K562 (cell line): ENCODE data around the gene PARD3. TPM values are rescaled to one million over a fixed set of nuclear protein-coding genes. Genes with fewer than 3 reads are reported as not detected.

ENCODE experiments used
- ATAC-seq: fragments of 200-7000 bp; cut with Tn5 transposase; 3 replicates; pipeline ENCODE4 v1.9.1; 2020; ENCODE audit warnings: moderate library complexity
- BruUV-seq: library from RNA; stranded (reverse); fragments of 400-500 nt; replicated peaks from 2 replicates; lab custom pipeline; 2021; lab: Mats Ljungman, UMichigan
- CTCF ChIA-PET: fragments of 300-600 bp; formaldehyde crosslinking; extraction: SDS; loops from one replicate; lab custom pipeline; 2021; ENCODE audit warnings: low intra/inter-chr PET ratio; lab: Yijun Ruan, JAX
- POLR2A ChIA-PET: fragments of 300-600, 350-650 bp; sonication (Branson Sonifier 250); formaldehyde crosslinking; extraction: SDS; loops from one replicate; lab custom pipeline; 2021; ENCODE audit warnings: antibody characterized with exemption, inconsistent platforms; lab: Yijun Ruan, JAX
- DNase-seq, 4 experiments: peaks; one replicate each; pipeline versions ENCODE4 v3.0.0 to v3.0.0-alpha.2; 2011 to 2018; ENCODE audit warnings: low spot score in 3 of 4, mixed read lengths in 3 of 4; ENCODE audit errors: extremely low read depth in 1 of 4
- FAIRE-seq: peaks from 2 replicates; lab custom pipeline; 2011; peaks lifted over from hg19 to GRCh38; lab: Jason Lieb, UNC
- H2AFZ ChIP-seq: 2 replicates; pipeline ENCODE4 v1.6.0; 2011; ENCODE audit warnings: low read depth, low read length, control low read depth, inconsistent platforms
- H3K27ac ChIP-seq: fragments of 200-600 bp; 3 replicates; pipeline ENCODE4 v1.8.0; 2011; ENCODE audit warnings: low read depth, mild to moderate bottlenecking, control low read depth, inconsistent platforms, low read length, moderate library complexity, mixed read lengths; ENCODE audit errors: extremely low read depth
- H3K27me3 ChIP-seq, 2 experiments: fragments of 300-600 bp in 1 of 2; 2 replicates in 1 of 2; 3 replicates in 1 of 2; pipeline versions ENCODE4 v1.6.0 to v1.8.0; 2011; ENCODE audit warnings: inconsistent platforms in 2 of 2, low read length in 2 of 2, mild to moderate bottlenecking in 1 of 2, mixed read lengths in 1 of 2, moderate library complexity in 1 of 2; ENCODE audit not compliant: control insufficient read depth in 2 of 2, insufficient read depth in 2 of 2
- H3K36me3 ChIP-seq: fragments of 300-600 bp; 3 replicates; pipeline ENCODE4 v1.8.0; 2011; ENCODE audit warnings: mild to moderate bottlenecking, low read length, inconsistent platforms; ENCODE audit not compliant: control insufficient read depth, insufficient read depth
- H3K4me1 ChIP-seq, 2 experiments: fragments of 200-600 bp in 1 of 2; replicated peaks in 1 of 2; 2 replicates in 1 of 2; 3 replicates in 1 of 2; pipeline versions ENCODE4 v1.5.1 to v1.8.0; 2011; ENCODE audit warnings: inconsistent platforms in 2 of 2, low read length in 2 of 2, mild to moderate bottlenecking in 1 of 2, mixed read lengths in 1 of 2, moderate library complexity in 1 of 2; ENCODE audit not compliant: control insufficient read depth in 2 of 2, insufficient read depth in 2 of 2
- H3K4me2 ChIP-seq: 2 replicates; pipeline ENCODE4 v1.6.1; 2011; ENCODE audit warnings: low read length, control low read depth, inconsistent platforms, mixed read lengths; ENCODE audit not compliant: insufficient read depth
- H3K4me3 ChIP-seq: fragments of 200-600 bp; sonication (generic), shearing (Covaris generic); 2 replicates; pipeline ENCODE4 v1.5.1; 2016; ENCODE audit warnings: control low read depth, inconsistent platforms
- H3K79me2 ChIP-seq: fragments of 200-600 bp; 3 replicates; pipeline ENCODE4 v1.8.0; 2011; ENCODE audit warnings: low read length, inconsistent platforms; ENCODE audit not compliant: control insufficient read depth, insufficient read depth
- H3K9ac ChIP-seq, 2 experiments: 2 replicates each; pipeline versions ENCODE4 v1.6.0 to v1.6.1; 2011; ENCODE audit warnings: low read depth in 2 of 2, low read length in 2 of 2, control low read depth in 1 of 2, inconsistent platforms in 1 of 2, mild to moderate bottlenecking in 1 of 2, mixed read lengths in 1 of 2; ENCODE audit not compliant: insufficient read depth in 1 of 2
- H3K9me1 ChIP-seq: one replicate; pipeline ENCODE4 v1.6.0; 2011; ENCODE audit warnings: inconsistent platforms, mild to moderate bottlenecking, low read length, moderate library complexity; ENCODE audit not compliant: control insufficient read depth, insufficient read depth
- H3K9me3 ChIP-seq: replicated peaks from 2 replicates; pipeline ENCODE4 v1.5.1; 2011; ENCODE audit warnings: low read depth, low read length, inconsistent platforms; ENCODE audit not compliant: control insufficient read depth, insufficient read depth
- H4K20me1 ChIP-seq: replicated peaks from 2 replicates; pipeline ENCODE4 v1.6.1; 2011; ENCODE audit warnings: low read length, inconsistent platforms, mixed read lengths; ENCODE audit not compliant: control insufficient read depth, insufficient read depth
- CBFA2T3 ChIP-seq: fragments of 450-650 bp; IDR thresholded peaks from 2 replicates; pipeline ENCODE4 v1.6.1; 2017
- IRF1 ChIP-seq: sonication (generic); formaldehyde crosslinking; IDR thresholded peaks from 2 replicates; pipeline ENCODE4 v1.8.0; 2022; ENCODE audit warnings: missing genetic modification reagents, mild to moderate bottlenecking, borderline replicate concordance
- L3MBTL2 ChIP-seq: fragments of 450-650 bp; IDR thresholded peaks from 2 replicates; pipeline ENCODE4 v1.6.1; 2016; ENCODE audit warnings: mild to moderate bottlenecking, moderate library complexity
- MEIS2 ChIP-seq: fragments of 450-650 bp; IDR thresholded peaks from 2 replicates; pipeline ENCODE4 v1.6.1; 2014; ENCODE audit warnings: mild to moderate bottlenecking; ENCODE audit not compliant: partially characterized antibody
- NONO ChIP-seq, 2 experiments: fragments of 200-400 bp in 1 of 2; fragments of 450-650 bp in 1 of 2; formaldehyde crosslinking in 1 of 2; IDR thresholded peaks; 2 replicates each; pipeline ENCODE4 v1.6.1; 2017; ENCODE audit warnings: low read depth in 2 of 2, mild to moderate bottlenecking in 2 of 2, moderate library complexity in 2 of 2, low read length in 1 of 2
- NRF1 ChIP-seq, 2 experiments: fragments of 450-650 bp; IDR thresholded peaks in 1 of 2; conservative IDR thresholded peaks in 1 of 2; 2 replicates each; pipeline ENCODE4 v1.6.1; 2014; ENCODE audit warnings: mild to moderate bottlenecking in 2 of 2
- PBX2 ChIP-seq, 2 experiments: IDR thresholded peaks in 1 of 2; conservative IDR thresholded peaks in 1 of 2; 2 replicates each; pipeline ENCODE4 v1.6.1; 2016; ENCODE audit warnings: low read depth in 2 of 2, mild to moderate bottlenecking in 1 of 2, missing compliant biosample characterization in 1 of 2, missing genetic modification characterization in 1 of 2, moderate library complexity in 1 of 2
- PPARD ChIP-seq: fragments of 250-450 bp; sonication (Bioruptor Pico); IDR thresholded peaks from 2 replicates; pipeline ENCODE4 v1.8.0; 2022; ENCODE audit warnings: inconsistent platforms, mild to moderate bottlenecking, moderate library complexity
- SMARCB1 ChIP-seq: IDR thresholded peaks from 2 replicates; pipeline ENCODE4 v1.6.1; 2011; ENCODE audit warnings: improper control_type of control experiment, low read depth; ENCODE audit not compliant: insufficient read length
- TBP ChIP-seq: optimal IDR thresholded peaks from 2 replicates; pipeline ENCODE3; 2011; ENCODE audit warnings: low read depth, low read length, improper control_type of control experiment
- ZNF217 ChIP-seq: sonication (generic); formaldehyde crosslinking; IDR thresholded peaks from 2 replicates; pipeline ENCODE4 v1.8.0; 2022; ENCODE audit warnings: mild to moderate bottlenecking, missing genetic modification reagents
- ZNF384 ChIP-seq: IDR thresholded peaks from 2 replicates; pipeline ENCODE4 v1.6.1; 2012; ENCODE audit warnings: low read depth, low read length, improper control_type of control experiment
- ZNF398 ChIP-seq: fragments of 250-450 bp; sonication (Bioruptor Pico); IDR thresholded peaks from 2 replicates; pipeline ENCODE4 v1.8.0; 2021; ENCODE audit warnings: moderate library complexity, mild to moderate bottlenecking, inconsistent platforms
- ZNF695 ChIP-seq: fragments of 450-650 bp; formaldehyde crosslinking; IDR thresholded peaks from 2 replicates; pipeline ENCODE4 v1.4.0; 2020; ENCODE audit warnings: mild to moderate bottlenecking, moderate library complexity
- WGBS: fragments of 100-300 bp; shearing (Covaris generic); methylation state at CpG from one replicate; pipeline ENCODE4 v1.1.6; 2016; ENCODE audit warnings: low coverage, mixed read lengths; ENCODE audit not compliant: insufficient coverage; ENCODE audit errors: missing lambda C conversion rate; 5-methylcytosine and 5-hydroxymethylcytosine counted together
- in situ Hi-C: fragments of 300-500 bp; cut with MboI; formaldehyde crosslinking; loops from 4 replicates; pipeline ENCODE4 v1.15.0; 2018; ENCODE audit warnings: inconsistent platforms, mixed read lengths
- intact Hi-C: fragments of 100-400 bp; cut with micrococcal nuclease; formaldehyde crosslinking; loops from 2 replicates; pipeline ENCODE4 v1.14.2; 2022
- polyA plus RNA-seq, 8 experiments: library from polyadenylated mRNA; depleted of rRNA in 4 of 8; stranded (reverse) in 5 of 8; unstranded in 3 of 8; fragments of >200 nt; fragmentation: Nextera tagmentation in 2 of 8; fragmentation: Illumina TruSeq in 1 of 8; extraction: Ambion mirVana in 2 of 8; extraction: Trizol in 1 of 8; gene quantifications; 2 replicates each; pipeline versions ENCODE4 v1.2.1 to v1.2.3, GENCODE V29; 2011 to 2014; ENCODE audit warnings: inconsistent platforms in 1 of 8, missing spikeins in 1 of 8
- total RNA-seq, 7 experiments: library from RNA; depleted of rRNA in 6 of 7; stranded (reverse); fragments of >200 nt in 6 of 7; fragmentation: Illumina TruSeq in 2 of 7; extraction: Trizol in 2 of 7; gene quantifications; 2 replicates each; pipeline versions ENCODE4 v1.2.1 to v1.2.3, GENCODE V29; 2011 to 2021; ENCODE audit warnings: low replicate concordance in 1 of 7
- TF ChIP-seq, protein P1 (sequence below): fragments of 200-800 bp; sonication (Bioruptor generic); IDR thresholded peaks from 2 replicates; pipeline ENCODE4 v1.6.1; 2017; ENCODE audit warnings: missing genetic modification characterization, missing compliant biosample characterization

The PARD3 gene
- total and polyA plus RNA-seq, 9 of the 15 experiments (the other 6 are each of a cell fraction or from before 2014, with no cell fraction given) = 2.7 to 11.7 (median 7.7) TPM

DNA sequence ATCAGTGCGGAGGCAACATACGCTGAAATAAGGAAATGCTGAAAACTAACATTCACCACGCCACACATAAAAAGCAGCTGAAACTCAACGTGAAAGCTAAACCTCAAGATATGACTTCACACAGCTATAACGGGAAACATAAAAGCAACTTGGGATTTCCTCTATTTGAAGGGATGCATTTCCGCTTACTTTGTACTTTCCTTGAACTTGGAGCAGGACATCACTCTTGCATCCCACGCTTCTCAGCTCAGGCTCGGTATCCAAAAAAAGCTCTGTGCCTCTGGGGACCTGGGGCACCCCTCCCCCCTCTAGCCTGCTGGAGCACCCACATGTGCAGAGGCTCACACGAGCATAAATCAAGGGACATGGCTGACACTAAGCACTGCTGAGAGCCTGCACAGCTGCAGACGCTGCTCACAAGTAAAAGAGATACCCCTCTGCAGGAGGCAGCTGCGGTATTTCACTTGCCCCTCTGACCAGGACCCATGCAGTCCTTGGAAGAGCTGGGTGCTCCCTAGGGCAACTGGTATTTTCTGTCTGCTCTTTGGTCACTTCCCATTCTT lies 34.2 kb downstream of the PARD3 start:
- H3K4me3 ChIP-seq = no peak overlapping the region; the same call in 1 of the 2 replicates
- TF ChIP-seq MEIS2 (peak; percentile 87), IRF1 (CRISPR knock-in tag) (no peak), ZNF384 (no peak), TBP (no peak), ZNF398 (CRISPR knock-in tag) (no peak), PBX2 (CRISPR knock-in tag; IDR thresholded peaks at IDR 0.05; ENCODE audit: low read depth) (no peak), PBX2 (tag; conservative IDR thresholded peaks at IDR 0.05; ENCODE audit: low read depth) (peak; percentile 75), CBFA2T3 (peak; percentile 37), SMARCB1 (no peak), NRF1 (conservative IDR thresholded peaks at IDR 0.05 in 1 of 2, IDR thresholded peaks at IDR 0.05 in 1 of 2) (peak in 1 of 2 experiments; percentile 34; a peak in 1 of 4 replicates), ZNF217 (no peak), ZNF695 (CRISPR knock-in tag) (no peak), NONO (IDR thresholded peaks at IDR 0.05; ENCODE audit: low read depth in 2 of 2, low read length in 1 of 2) (no peak), L3MBTL2 (no peak), PPARD (no peak)
- TF ChIP-seq, protein P1, sequence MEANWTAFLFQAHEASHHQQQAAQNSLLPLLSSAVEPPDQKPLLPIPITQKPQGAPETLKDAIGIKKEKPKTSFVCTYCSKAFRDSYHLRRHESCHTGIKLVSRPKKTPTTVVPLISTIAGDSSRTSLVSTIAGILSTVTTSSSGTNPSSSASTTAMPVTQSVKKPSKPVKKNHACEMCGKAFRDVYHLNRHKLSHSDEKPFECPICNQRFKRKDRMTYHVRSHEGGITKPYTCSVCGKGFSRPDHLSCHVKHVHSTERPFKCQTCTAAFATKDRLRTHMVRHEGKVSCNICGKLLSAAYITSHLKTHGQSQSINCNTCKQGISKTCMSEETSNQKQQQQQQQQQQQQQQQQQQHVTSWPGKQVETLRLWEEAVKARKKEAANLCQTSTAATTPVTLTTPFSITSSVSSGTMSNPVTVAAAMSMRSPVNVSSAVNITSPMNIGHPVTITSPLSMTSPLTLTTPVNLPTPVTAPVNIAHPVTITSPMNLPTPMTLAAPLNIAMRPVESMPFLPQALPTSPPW (CRISPR knock-in tag) = peak; percentile 14; the same call in 1 of the 2 replicates

More for the DNA sequence above, 34.2 kb downstream of the PARD3 start:
- Histone ChIP-seq H3K9me1 (no peaks in the 10 kb centered on the region), H3K27me3 (no peaks in the 10 kb centered on the region), H4K20me1 (no peaks in the 10 kb centered on the region; the same call in 1 of the 2 replicates), H3K4me1 (peaks cover 0 to 4% of the 10 kb centered on the region in 2 experiments; a peak in 2 of 5 replicates), H3K9ac (peak overlapping the region in 1 of 2 experiments; percentile 71; a peak in 2 of 4 replicates), H3K4me2 (peak overlapping the region; percentile 35), H3K36me3 (no peaks in the 10 kb centered on the region), H3K79me2 (no peaks in the 10 kb centered on the region), H2AFZ (peak overlapping the region; percentile 22; the same call in 1 of the 2 replicates), H3K9me3 (no peaks in the 10 kb centered on the region), H3K27ac (no peak overlapping the region)
- ChIA-PET CTCF (no interaction called here), POLR2A (interaction anchor here (0.7 kb wide), 1 partner anchor 92 kb away, joined by 3 read pairs; no protein-coding TSS in a partner anchor)
- peak in 2 of 4 experiments; percentile 35 to 54 for DNase-seq
- intact Hi-C loops = no loop called here
- ATAC-seq = peak; percentile 81
- no TSS peak for BruUV-seq
- WGBS = 11% methylated on average over 11 of the region's 11 CpGs
- in situ Hi-C loops = no loop called here
- peak; percentile 40 for FAIRE-seq
